ENCODE data around the gene SBK3. TPM values are rescaled to one million over a fixed set of nuclear protein-coding genes. Genes with fewer than 3 reads are reported as not detected.
A peak's percentile ranks its signal among the peaks of the same experiment; 100 is the strongest.
"Not testable (repeated sequence)": the region's sequence is repeated elsewhere in the genome, so short reads cannot be mapped to it uniquely, and the experiment has no call there.

Gene SBK3
- total and polyA plus RNA-seq, 8 donors: 0.20 to 6.2 (median 0.56) TPM; not detected in 3

- 2 to 4% (median 3%) methylated on average over 26 to 36 of the region's 36 CpGs for WGBS, 5 donors
These were observed 40.5 kb upstream of the SBK3 start for GRCh38 chr19:55585658-55586339.

GRCh38 chr19:55584871-55585270, 39.5 kb upstream of the SBK3 start:
- no peaks in the 10 kb centered on the region for H3K9me3 ChIP-seq
- TF ChIP-seq CTCF (IDR thresholded peaks at IDR 0.05): no peak
- TF ChIP-seq EP300 (IDR thresholded peaks at IDR 0.05): no peak
- TF ChIP-seq POLR2AphosphoS5 (IDR thresholded peaks at IDR 0.05): no peak
- no peak for TF ChIP-seq POLR2A (IDR thresholded peaks at IDR 0.05)
- peaks cover 31 to 50% (median 45%) of the 10 kb centered on the region in 4 donors for H3K4me1 ChIP-seq
- H3K27me3 ChIP-seq: peaks cover 0 to 15% (median 0%) of the 10 kb centered on the region in 3 donors
- peak overlapping the region in 1 of 5 donors; percentile 81 for H3K27ac ChIP-seq
- intact Hi-C loops (cut with DNase I; ENCODE audit: low total_unique reads): no loop called here
- H3K36me3 ChIP-seq: no peaks in the 10 kb centered on the region
- WGBS, 5 donors: 75 to 95% (median 94%) methylated on average over 11 of the region's 11 CpGs
- DNase-seq: no peak
- H3K4me3 ChIP-seq: no peak overlapping the region

More at GRCh38 chr19:55585658-55586339, 40.5 kb upstream of the SBK3 start:
- TF ChIP-seq POLR2A (IDR thresholded peaks at IDR 0.05): no peak
- no peak for TF ChIP-seq CTCF (IDR thresholded peaks at IDR 0.05)
- no peak for TF ChIP-seq POLR2AphosphoS5 (IDR thresholded peaks at IDR 0.05)
- no peak for TF ChIP-seq EP300 (IDR thresholded peaks at IDR 0.05)
- Histone ChIP-seq H3K4me1 (peaks cover 31 to 48% (median 41%) of the 10 kb centered on the region in 4 donors), H3K36me3 (no peaks in the 10 kb centered on the region), H3K9me3 (no peaks in the 10 kb centered on the region), H3K27ac (peak overlapping the region; percentile 42 to 84 (median 81)), H3K4me3 (peak overlapping the region; percentile 36 to 48 (median 38)), H3K27me3 (peaks cover 0 to 15% (median 0%) of the 10 kb centered on the region in 3 donors)
- DNase-seq: peak; percentile 76 to 95
- intact Hi-C loops (cut with DNase I; ENCODE audit: low total_unique reads): no loop called here

- H3K27ac ChIP-seq; H3K4me3 ChIP-seq; H3K9me3 ChIP-seq; DNase-seq; H3K36me3 ChIP-seq; intact Hi-C loops (cut with DNase I; ENCODE audit: low total_unique reads): not testable (repeated sequence)
- WGBS, 5 donors: 76 to 86% (median 82%) methylated on average over 8 of the region's 8 CpGs
- Histone ChIP-seq H3K4me1 (peaks cover 36 to 60% (median 54%) of the 10 kb centered on the region in 4 donors), H3K27me3 (peaks cover 0 to 15% (median 0%) of the 10 kb centered on the region in 3 donors)
These were observed 38.6 kb upstream of the SBK3 start for GRCh38 chr19:55583897-55584296.

GRCh38 chr19:55582284-55582683, 36.9 kb upstream of the SBK3 start:
- Histone ChIP-seq H3K4me1 (peaks cover 36 to 57% (median 51%) of the 10 kb centered on the region in 4 donors), H3K27me3 (peaks cover 0 to 15% (median 0%) of the 10 kb centered on the region in 3 donors), H3K27ac (peak overlapping the region; percentile 54 to 95 (median 92)), H3K36me3 (peaks cover 16 to 22% (median 20%) of the 10 kb centered on the region in 4 donors)
- intact Hi-C loops (cut with DNase I; ENCODE audit: low total_unique reads); DNase-seq; H3K4me3 ChIP-seq; H3K9me3 ChIP-seq: not testable (repeated sequence)
- 54 to 70% (median 56%) methylated on average over 4 of the region's 4 CpGs for WGBS, 5 donors

- Histone ChIP-seq H3K9me3 (no peaks in the 10 kb centered on the region), H3K4me3 (peak overlapping the region in 2 of 4 donors; percentile 73 to 90), H3K27ac (peak overlapping the region; percentile 92 to 96 (median 93)), H3K4me1 (peaks cover 36 to 53% (median 47%) of the 10 kb centered on the region in 4 donors), H3K27me3 (peaks cover 0 to 11% (median 0%) of the 10 kb centered on the region in 3 donors), H3K36me3 (peaks cover 16 to 27% (median 25%) of the 10 kb centered on the region in 4 donors)
- TF ChIP-seq POLR2A (IDR thresholded peaks at IDR 0.05): no peak
- TF ChIP-seq CTCF (IDR thresholded peaks at IDR 0.05): no peak
- no peak for TF ChIP-seq EP300 (IDR thresholded peaks at IDR 0.05)
- TF ChIP-seq POLR2AphosphoS5 (IDR thresholded peaks at IDR 0.05): no peak
- 9 to 25% (median 14%) methylated on average over 6 of the region's 6 CpGs for WGBS, 5 donors
- peak in 1 of 2 donors; percentile 56 for DNase-seq
- intact Hi-C loops (cut with DNase I; ENCODE audit: low total_unique reads): no loop called here
These were observed 36.5 kb upstream of the SBK3 start for GRCh38 chr19:55581823-55582223.

Data from stomach (tissue), 9 donors.